Ishikawa (cell line): ENCODE data around the gene DCAF8.

ENCODE experiments used
- CREB1 ChIP-seq: IDR thresholded peaks from 2 replicates; pipeline ENCODE4 v1.6.1; 2012; ENCODE audit warnings: low read depth
- EP300 ChIP-seq: IDR thresholded peaks from 2 replicates; pipeline ENCODE4 v1.6.1; 2012; ENCODE audit warnings: borderline replicate concordance
- NFIC ChIP-seq: IDR thresholded peaks from 2 replicates; pipeline ENCODE4 v1.6.1; 2012
- RAD21 ChIP-seq: IDR thresholded peaks from 2 replicates; pipeline ENCODE4 v1.6.1; 2012; ENCODE audit warnings: low read depth
- TAF1 ChIP-seq: IDR thresholded peaks from 2 replicates; pipeline ENCODE4 v1.6.1; 2012; ENCODE audit warnings: low read depth, mild to moderate bottlenecking
- TEAD4 ChIP-seq: IDR thresholded peaks from 2 replicates; pipeline ENCODE4 v1.6.1; 2012
- TF ChIP-seq, protein P1 (sequence below): IDR thresholded peaks from 2 replicates; pipeline ENCODE4 v1.6.1; 2012
- TF ChIP-seq, protein P2 (sequence below): IDR thresholded peaks from 2 replicates; pipeline ENCODE4 v1.6.1; 2012; ENCODE audit warnings: low read depth, mild to moderate bottlenecking

DNA sequence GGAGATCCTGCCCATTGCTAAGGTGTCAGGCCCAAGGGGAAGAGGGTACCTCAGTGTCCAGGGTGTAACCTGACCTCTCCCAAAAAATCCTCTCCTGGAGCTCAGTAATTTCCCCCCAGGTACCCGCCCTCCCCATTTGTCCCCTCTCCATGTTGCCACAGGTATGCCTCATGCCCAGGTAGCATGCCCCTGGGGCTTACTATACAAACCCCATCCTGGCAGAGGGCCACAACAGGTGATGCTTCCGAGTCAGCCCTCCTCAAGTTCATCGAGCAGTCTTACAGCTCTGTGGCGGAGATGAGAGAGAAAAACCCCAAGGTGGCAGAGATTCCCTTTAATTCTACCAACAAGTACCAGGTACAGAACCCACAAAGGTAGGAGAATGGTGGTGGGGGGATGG lies 95.3 kb downstream of the DCAF8 start:
- TF ChIP-seq CREB1 (no peak), TAF1 (no peak), EP300 (no peak), RAD21 (no peak), TEAD4 (no peak), NFIC (no peak)
- TF ChIP-seq, protein P1, sequence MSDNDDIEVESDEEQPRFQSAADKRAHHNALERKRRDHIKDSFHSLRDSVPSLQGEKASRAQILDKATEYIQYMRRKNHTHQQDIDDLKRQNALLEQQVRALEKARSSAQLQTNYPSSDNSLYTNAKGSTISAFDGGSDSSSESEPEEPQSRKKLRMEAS = no peak
- TF ChIP-seq, protein P2, sequence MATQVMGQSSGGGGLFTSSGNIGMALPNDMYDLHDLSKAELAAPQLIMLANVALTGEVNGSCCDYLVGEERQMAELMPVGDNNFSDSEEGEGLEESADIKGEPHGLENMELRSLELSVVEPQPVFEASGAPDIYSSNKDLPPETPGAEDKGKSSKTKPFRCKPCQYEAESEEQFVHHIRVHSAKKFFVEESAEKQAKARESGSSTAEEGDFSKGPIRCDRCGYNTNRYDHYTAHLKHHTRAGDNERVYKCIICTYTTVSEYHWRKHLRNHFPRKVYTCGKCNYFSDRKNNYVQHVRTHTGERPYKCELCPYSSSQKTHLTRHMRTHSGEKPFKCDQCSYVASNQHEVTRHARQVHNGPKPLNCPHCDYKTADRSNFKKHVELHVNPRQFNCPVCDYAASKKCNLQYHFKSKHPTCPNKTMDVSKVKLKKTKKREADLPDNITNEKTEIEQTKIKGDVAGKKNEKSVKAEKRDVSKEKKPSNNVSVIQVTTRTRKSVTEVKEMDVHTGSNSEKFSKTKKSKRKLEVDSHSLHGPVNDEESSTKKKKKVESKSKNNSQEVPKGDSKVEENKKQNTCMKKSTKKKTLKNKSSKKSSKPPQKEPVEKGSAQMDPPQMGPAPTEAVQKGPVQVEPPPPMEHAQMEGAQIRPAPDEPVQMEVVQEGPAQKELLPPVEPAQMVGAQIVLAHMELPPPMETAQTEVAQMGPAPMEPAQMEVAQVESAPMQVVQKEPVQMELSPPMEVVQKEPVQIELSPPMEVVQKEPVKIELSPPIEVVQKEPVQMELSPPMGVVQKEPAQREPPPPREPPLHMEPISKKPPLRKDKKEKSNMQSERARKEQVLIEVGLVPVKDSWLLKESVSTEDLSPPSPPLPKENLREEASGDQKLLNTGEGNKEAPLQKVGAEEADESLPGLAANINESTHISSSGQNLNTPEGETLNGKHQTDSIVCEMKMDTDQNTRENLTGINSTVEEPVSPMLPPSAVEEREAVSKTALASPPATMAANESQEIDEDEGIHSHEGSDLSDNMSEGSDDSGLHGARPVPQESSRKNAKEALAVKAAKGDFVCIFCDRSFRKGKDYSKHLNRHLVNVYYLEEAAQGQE = no peak
